ENCODE data around the gene GALK1.

The GALK1 gene

GRCh38 chr17:75752405-75752709, 12.6 kb downstream of the GALK1 start:
- no peak overlapping the region for H3K4me3 ChIP-seq (ENCODE audit: low read depth, low read length)
- no peak for DNase-seq (ENCODE audit: low read depth)
- TF ChIP-seq CTCF (IDR thresholded peaks at IDR 0.05; ENCODE audit: insufficient read depth, low read depth, low read length, missing control alignments): no peak

GRCh38 chr17:75751676-75752404, 13.2 kb downstream of the GALK1 start:
- TF ChIP-seq CTCF (IDR thresholded peaks at IDR 0.05; ENCODE audit: insufficient read depth, low read depth, low read length, missing control alignments): no peak
- H3K4me3 ChIP-seq (ENCODE audit: low read depth, low read length): no peak overlapping the region
- no peak for DNase-seq (ENCODE audit: low read depth)

GRCh38 chr17:75750661-75751423, 14.2 kb downstream of the GALK1 start:
- DNase-seq (ENCODE audit: low read depth): no peak
- TF ChIP-seq CTCF (IDR thresholded peaks at IDR 0.05; ENCODE audit: insufficient read depth, low read depth, low read length, missing control alignments): no peak
- H3K4me3 ChIP-seq (ENCODE audit: low read depth, low read length): no peak overlapping the region

GRCh38 chr17:75749545-75750389, 15.2 kb downstream of the GALK1 start:
- H3K4me3 ChIP-seq (ENCODE audit: low read depth, low read length): no peak overlapping the region
- DNase-seq (ENCODE audit: low read depth): peak; percentile 83
- peak; percentile 92 for TF ChIP-seq CTCF (IDR thresholded peaks at IDR 0.05; ENCODE audit: insufficient read depth, low read depth, low read length, missing control alignments)

GRCh38 chr17:75748706-75749105, 16.3 kb downstream of the GALK1 start:
- no peak overlapping the region for H3K4me3 ChIP-seq (ENCODE audit: low read depth, low read length)
- TF ChIP-seq CTCF (IDR thresholded peaks at IDR 0.05; ENCODE audit: insufficient read depth, low read depth, low read length, missing control alignments): no peak
- no peak for DNase-seq (ENCODE audit: low read depth)

- H3K4me3 ChIP-seq (ENCODE audit: low read depth, low read length): no peak overlapping the region
- TF ChIP-seq CTCF (IDR thresholded peaks at IDR 0.05; ENCODE audit: insufficient read depth, low read depth, low read length, missing control alignments): no peak
- DNase-seq (ENCODE audit: low read depth): no peak
Observed at GRCh38 chr17:75743625-75744206, 21.3 kb downstream of the GALK1 start.
